NCI-H146 treated with DMSO at 0.1 percent for 48 hours (cell line): ENCODE data around the gene ANXA8.
"Not testable (repeated sequence)": the region's sequence is repeated elsewhere in the genome, so short reads cannot be mapped to it uniquely, and the experiment has no call there.

Experiments
- DNase-seq: peaks from one replicate; lab custom pipeline; 2025; ENCODE audit not compliant: unreplicated experiment; lab: John Stamatoyannopoulos, UW

Gene ANXA8

GRCh38 chr10:47465216-47465917 lies 18.5 kb downstream of the ANXA8 start:
- DNase-seq = not testable (repeated sequence)

- not testable (repeated sequence) for DNase-seq
Measured at GRCh38 chr10:47462577-47463358, 21.1 kb downstream of the ANXA8 start.

- DNase-seq = not testable (repeated sequence)
Measured at GRCh38 chr10:47461261-47461687, 22.6 kb downstream of the ANXA8 start.

GRCh38 chr10:47458466-47459154 lies 25.3 kb downstream of the ANXA8 start:
- DNase-seq = no peak

- DNase-seq = no peak
Measured at GRCh38 chr10:47457826-47458225, 26.1 kb downstream of the ANXA8 start.

- DNase-seq = no peak
Measured at GRCh38 chr10:47457528-47457820, 26.4 kb downstream of the ANXA8 start.

- no peak for DNase-seq
Measured at GRCh38 chr10:47456794-47457527, 27.0 kb downstream of the ANXA8 start.

GRCh38 chr10:47456079-47456785 lies 27.7 kb downstream of the ANXA8 start:
- no peak for DNase-seq

- DNase-seq = not testable (repeated sequence)
Measured at GRCh38 chr10:47455350-47456078, 28.4 kb downstream of the ANXA8 start.

- DNase-seq = no peak
Measured at GRCh38 chr10:47454780-47455058, 29.2 kb downstream of the ANXA8 start.

- no peak for DNase-seq
Measured at GRCh38 chr10:47454008-47454779, 29.7 kb downstream of the ANXA8 start.

- no peak for DNase-seq
Measured at GRCh38 chr10:47453141-47454007, 30.5 kb downstream of the ANXA8 start.

GRCh38 chr10:47452495-47453140 lies 31.3 kb downstream of the ANXA8 start:
- peak; percentile 22 for DNase-seq

GRCh38 chr10:47451998-47452494 lies 31.9 kb downstream of the ANXA8 start:
- DNase-seq = no peak

GRCh38 chr10:47451273-47451997 lies 32.5 kb downstream of the ANXA8 start:
- no peak for DNase-seq

- no peak for DNase-seq
Measured at GRCh38 chr10:47450442-47450841, 33.5 kb downstream of the ANXA8 start.

- DNase-seq = no peak
Measured at GRCh38 chr10:47449979-47450378, 33.9 kb downstream of the ANXA8 start.
